Measurements from ENCODE around the gene TSSC4. TPM values are rescaled to one million over a fixed set of nuclear protein-coding genes. Genes with fewer than 3 reads are reported as not detected.
"Not testable (repeated sequence)": the region's sequence is repeated elsewhere in the genome, so short reads cannot be mapped to it uniquely, and the experiment has no call there.

Gene TSSC4
- total RNA-seq: 10 to 100 TPM; 33.8 to 40.2 TPM

DNA sequence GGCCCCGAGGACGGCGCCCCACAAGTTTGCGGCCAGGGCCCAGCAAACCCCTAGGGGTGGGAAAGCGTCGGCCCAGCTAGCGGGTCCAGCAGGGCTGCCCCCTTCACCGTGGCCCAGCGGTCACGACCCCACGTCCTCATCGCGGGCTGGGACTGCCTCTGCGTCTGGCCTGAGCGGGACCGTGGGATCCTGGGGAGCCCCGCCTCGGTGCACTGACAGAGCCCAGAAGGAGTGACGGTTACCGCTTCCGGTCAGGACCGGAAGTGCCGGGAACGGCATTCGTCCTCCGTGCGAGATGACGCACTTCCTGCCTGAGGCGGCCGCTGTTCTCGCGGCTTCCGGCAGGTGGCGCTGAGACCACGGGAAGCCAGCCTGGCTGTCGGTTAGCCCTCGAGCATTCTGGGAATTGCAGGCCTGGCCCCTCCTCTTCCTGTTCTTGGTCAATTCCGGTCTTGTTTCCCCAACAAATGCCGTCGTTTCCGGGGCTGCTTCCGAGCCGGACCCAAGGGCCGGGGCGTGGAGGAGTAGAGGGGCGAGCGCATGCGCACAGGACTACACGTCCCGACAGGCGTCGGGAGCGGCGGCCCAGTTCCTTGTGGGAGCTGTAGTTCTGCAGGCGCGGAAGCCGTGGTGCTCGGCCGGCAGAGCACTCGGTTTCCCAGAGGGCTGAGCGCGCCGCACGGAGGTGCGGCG, at the start of gene TSSC4:
Gene TSSC4 (plus strand): TSS at position 682 of the 693 bp plus-strand sequence. CDS start 1,884 bp downstream, outside the sequence.
- POLR2A ChIA-PET: interaction anchor here (0.8 to 2.3 kb wide), 5 partner anchors 13 to 98 kb away, joined by 5 to 17 read pairs (median 5); partner anchors contain the start of genes C11orf21, CD81 and TSPAN32
- peak within 1 kb of the TSS; percentile 84 for H3K4me3 Mint-ChIP-seq

DNA sequence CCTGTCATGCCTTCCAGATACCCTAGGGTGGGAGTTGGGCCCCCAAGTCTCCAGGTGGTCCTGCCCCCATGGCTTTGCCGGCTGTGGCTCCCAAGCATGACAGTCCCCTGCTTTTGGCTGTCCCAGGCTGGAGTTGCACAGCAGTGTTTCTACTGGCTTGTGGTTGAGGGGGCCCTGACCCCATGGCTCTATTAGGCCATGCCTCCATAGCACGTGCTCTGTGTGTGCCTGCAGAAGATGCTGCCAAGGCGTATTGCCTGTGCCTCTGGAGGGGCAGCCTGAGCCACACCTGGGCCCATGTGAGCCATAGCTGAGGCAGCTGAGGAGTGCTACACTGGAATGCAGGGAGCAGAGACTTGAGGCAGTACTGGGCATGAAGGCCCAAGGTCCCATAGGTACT, 48.8 kb upstream of the TSSC4 start:
- no peak for DNase-seq
- H3K9me3 Mint-ChIP-seq: peaks cover 9% of the 10 kb centered on the region
- ChIA-PET POLR2A (no interaction called here), CTCF (interaction anchor here (0.8 kb wide), 1 partner anchor 69 kb away, joined by 3 read pairs; no protein-coding TSS in a partner anchor)
- no peaks in the 10 kb centered on the region for H3K36me3 Mint-ChIP-seq
- no peak overlapping the region for H3K27ac Mint-ChIP-seq
- H3K4me1 Mint-ChIP-seq (ENCODE audit: low read depth): no peaks in the 10 kb centered on the region
- no peak overlapping the region for H3K4me3 Mint-ChIP-seq
- intact Hi-C loops (cut with micrococcal nuclease): no loop called here
- H3K27me3 Mint-ChIP-seq: no peaks in the 10 kb centered on the region

More for the DNA sequence above, at the start of gene TSSC4:
- H3K4me1 Mint-ChIP-seq (ENCODE audit: low read depth): peaks cover 15% of the 10 kb centered on the region
- H3K9me3 Mint-ChIP-seq: no peaks in the 10 kb centered on the region
- no peaks in the 10 kb centered on the region for H3K27me3 Mint-ChIP-seq
- intact Hi-C loops (cut with micrococcal nuclease): loop anchor here (1.0 to 2.0 kb wide), 5 partner anchors 21 to 657 kb away; partner anchors contain the start of genes CARS1, CD81 and TSPAN32
- peaks cover 2% of the 10 kb centered on the region for H3K36me3 Mint-ChIP-seq
- CTCF ChIA-PET: interaction anchor here (0.8 to 2.4 kb wide), 13 partner anchors 13 to 130 kb away, joined by 3 to 26 read pairs (median 4); partner anchors contain the start of genes C11orf21, CD81 and TSPAN32
- peak; percentile 99 for DNase-seq
- peak within 1 kb of the TSS; percentile 82 for H3K27ac Mint-ChIP-seq

DNA sequence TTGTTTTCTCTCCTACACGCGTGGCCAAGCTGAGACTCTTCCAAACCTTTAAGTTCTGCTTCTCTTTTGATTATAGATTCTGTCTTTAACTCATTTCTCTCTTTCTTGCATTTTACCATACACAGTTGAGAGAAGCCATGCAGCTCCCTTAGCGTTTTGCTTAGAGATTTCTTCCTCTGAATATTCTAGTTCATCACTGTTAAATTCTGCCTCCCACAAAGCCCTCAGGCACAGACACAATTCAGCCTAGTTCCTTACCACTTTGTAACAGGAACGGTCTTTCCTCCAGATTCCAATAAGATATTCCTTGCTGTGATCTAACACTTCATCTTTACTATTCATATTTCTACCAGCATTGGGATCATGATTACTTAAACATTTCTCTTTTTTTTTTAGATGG, 48.1 kb upstream of the TSSC4 start:
- POLR2A ChIA-PET: no interaction called here

DNA sequence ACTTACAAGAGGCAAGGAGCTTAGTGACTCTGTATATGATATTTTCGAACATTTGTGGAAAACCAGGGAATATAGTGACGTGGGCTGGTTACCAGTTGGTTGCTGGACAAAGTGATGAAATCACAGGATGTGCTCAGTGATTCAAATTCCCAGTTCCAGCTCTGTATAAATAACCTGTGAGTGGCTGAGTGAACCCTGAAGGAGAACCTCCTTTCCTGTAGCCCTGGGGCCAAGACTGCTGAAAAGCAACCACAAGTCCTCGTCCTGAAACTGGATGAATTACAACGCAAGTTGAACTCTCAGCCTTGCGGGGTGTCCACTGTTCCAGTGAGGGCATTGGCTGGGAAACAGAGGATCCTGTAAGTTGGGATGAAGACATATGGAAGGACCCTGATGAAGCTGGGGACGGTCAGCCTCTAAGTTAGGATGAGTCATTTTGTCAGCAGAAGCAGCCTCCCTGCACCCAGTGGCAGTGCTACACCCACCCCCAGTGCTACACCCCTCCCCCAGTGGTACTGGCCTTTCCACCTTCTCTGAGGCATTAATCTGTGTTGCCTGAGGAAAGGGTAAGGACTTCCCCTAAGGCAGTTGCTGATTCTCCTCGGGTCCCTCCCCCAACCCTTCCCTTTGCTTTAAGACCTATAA, 45.4 kb upstream of the TSSC4 start:
- H3K27ac Mint-ChIP-seq: no peak overlapping the region
- POLR2A ChIA-PET: no interaction called here

More for the DNA sequence above, 48.1 kb upstream of the TSSC4 start:
- Mint-ChIP-seq H3K4me3 (no peak overlapping the region), H3K27me3 (no peaks in the 10 kb centered on the region), H3K9me3 (peaks cover 9% of the 10 kb centered on the region), H3K4me1 (ENCODE audit: low read depth) (no peaks in the 10 kb centered on the region), H3K36me3 (no peaks in the 10 kb centered on the region), H3K27ac (no peak overlapping the region)
- DNase-seq: no peak
- CTCF ChIA-PET: interaction anchor here (0.8 kb wide), 1 partner anchor 68 kb away, joined by 3 read pairs; no protein-coding TSS in a partner anchor
- intact Hi-C loops (cut with micrococcal nuclease): no loop called here

DNA sequence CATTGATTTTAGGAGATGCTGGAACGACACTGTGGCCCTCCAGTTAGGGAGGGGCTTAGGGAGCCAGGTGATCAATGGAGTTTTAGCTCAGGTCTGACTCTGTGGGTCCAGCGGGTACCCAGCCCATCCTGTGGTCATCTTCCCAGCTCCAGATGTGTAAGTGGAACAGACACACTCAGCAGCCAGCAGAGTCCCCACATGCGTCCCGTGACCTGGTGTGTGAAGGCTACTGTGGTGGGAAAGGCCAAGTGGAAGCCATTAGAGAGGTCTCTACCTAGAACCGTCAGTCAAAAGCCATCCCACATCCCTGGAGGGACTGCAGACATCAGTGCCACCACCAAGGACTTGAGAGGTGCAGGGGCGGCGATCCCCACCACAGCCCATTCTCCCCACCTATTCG, 43.3 kb upstream of the TSSC4 start:
- intact Hi-C loops (cut with micrococcal nuclease): no loop called here
- Mint-ChIP-seq H3K36me3 (no peaks in the 10 kb centered on the region), H3K4me3 (no peak overlapping the region), H3K27ac (no peak overlapping the region), H3K4me1 (ENCODE audit: low read depth) (no peaks in the 10 kb centered on the region), H3K27me3 (no peaks in the 10 kb centered on the region), H3K9me3 (no peaks in the 10 kb centered on the region)
- ChIA-PET CTCF (no interaction called here), POLR2A (no interaction called here)
- DNase-seq: no peak

More for the DNA sequence above, 45.4 kb upstream of the TSSC4 start:
- H3K4me3 Mint-ChIP-seq: no peak overlapping the region
- CTCF ChIA-PET: interaction anchor here (0.9 kb wide), 1 partner anchor 66 kb away, joined by 3 read pairs; no protein-coding TSS in a partner anchor
- H3K9me3 Mint-ChIP-seq: no peaks in the 10 kb centered on the region
- intact Hi-C loops (cut with micrococcal nuclease): no loop called here
- no peaks in the 10 kb centered on the region for H3K36me3 Mint-ChIP-seq
- H3K4me1 Mint-ChIP-seq (ENCODE audit: low read depth): no peaks in the 10 kb centered on the region
- no peak for DNase-seq
- no peaks in the 10 kb centered on the region for H3K27me3 Mint-ChIP-seq

DNA sequence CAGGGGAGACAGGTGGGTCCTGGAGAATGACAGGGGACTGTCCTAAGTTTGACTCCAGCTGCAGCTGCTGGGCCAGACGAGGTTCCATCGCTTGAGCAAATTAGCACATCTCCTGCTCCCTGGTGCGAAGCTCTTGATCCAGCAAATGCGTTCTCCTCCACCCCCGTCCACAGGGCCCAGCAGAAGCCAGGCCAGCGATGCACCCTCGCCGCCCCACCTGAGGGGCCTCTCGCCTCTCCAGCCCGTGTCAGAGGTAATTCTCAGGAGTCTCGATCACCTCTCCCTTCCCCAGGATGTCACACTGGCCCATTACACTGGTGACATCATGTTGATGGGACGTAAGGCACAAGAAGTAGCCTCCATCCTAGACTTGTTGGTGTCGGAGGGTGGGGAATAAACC, 42.9 kb upstream of the TSSC4 start:
- H3K4me3 Mint-ChIP-seq; H3K27me3 Mint-ChIP-seq; H3K27ac Mint-ChIP-seq; H3K9me3 Mint-ChIP-seq; intact Hi-C loops (cut with micrococcal nuclease); H3K36me3 Mint-ChIP-seq; POLR2A ChIA-PET; CTCF ChIA-PET; DNase-seq; H3K4me1 Mint-ChIP-seq (ENCODE audit: low read depth): not testable (repeated sequence)

DNA sequence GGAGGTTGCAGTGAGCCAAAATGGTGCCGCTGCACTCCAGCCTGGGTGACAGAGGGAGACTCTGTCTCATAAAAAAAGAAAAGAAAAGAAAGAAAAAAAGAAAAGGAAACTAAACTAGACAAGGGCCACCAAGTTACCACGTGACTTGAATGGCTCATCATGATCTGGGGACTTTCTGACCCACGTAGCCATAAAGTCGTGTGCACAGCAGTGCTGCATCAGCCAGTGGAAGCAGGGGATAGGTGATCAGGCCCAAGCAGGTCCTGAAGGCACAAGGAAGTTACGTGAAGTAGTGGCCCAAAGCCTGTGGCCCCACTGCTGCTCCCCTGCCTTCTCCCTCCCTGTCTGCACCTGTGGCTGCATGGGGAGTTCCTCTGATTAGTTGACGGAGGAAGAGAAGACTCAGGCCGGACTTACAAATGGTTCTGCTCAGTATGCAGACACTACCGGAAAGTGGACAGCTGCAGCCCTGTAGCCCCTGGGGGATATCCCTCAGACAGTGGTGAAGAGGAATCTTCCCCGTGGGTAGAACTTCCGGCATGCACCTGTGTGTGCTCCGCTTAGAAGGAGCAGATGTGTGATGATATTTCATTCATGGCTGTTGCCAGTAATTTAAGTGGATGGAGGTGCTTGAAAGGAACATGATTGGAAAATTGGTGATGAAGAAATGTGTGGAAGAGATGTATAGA, 41.7 kb upstream of the TSSC4 start:
- intact Hi-C loops (cut with micrococcal nuclease): no loop called here
- Mint-ChIP-seq H3K4me1 (ENCODE audit: low read depth) (no peaks in the 10 kb centered on the region), H3K27ac (no peak overlapping the region), H3K27me3 (no peaks in the 10 kb centered on the region), H3K36me3 (no peaks in the 10 kb centered on the region), H3K4me3 (no peak overlapping the region), H3K9me3 (no peaks in the 10 kb centered on the region)
- POLR2A ChIA-PET: no interaction called here
- DNase-seq: no peak
- CTCF ChIA-PET: interaction anchor here (1.3 kb wide), 1 partner anchor 62 kb away, joined by 3 read pairs; no protein-coding TSS in a partner anchor

DNA sequence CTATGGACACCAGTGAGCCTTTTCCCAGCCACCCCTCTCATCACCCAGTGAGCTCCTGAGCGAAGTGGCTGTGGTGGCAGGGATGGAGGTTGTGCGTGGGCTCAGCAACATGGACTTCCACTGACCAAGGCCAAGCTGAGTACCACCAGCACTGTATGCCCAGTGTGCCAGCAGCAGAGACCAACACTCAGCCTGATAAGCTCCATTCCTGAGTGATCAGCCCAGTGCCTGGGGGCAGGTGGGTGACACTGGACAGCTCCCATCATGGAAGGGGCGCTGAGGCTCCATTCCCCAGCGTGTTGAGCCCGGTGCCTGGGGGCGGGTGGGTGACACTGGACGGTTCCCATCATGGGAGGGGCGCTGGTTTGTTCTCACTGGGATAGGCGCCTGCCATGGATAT, 41.0 kb upstream of the TSSC4 start:
- Mint-ChIP-seq H3K9me3 (no peaks in the 10 kb centered on the region), H3K27me3 (no peaks in the 10 kb centered on the region), H3K27ac (no peak overlapping the region), H3K4me1 (ENCODE audit: low read depth) (no peaks in the 10 kb centered on the region), H3K4me3 (no peak overlapping the region), H3K36me3 (no peaks in the 10 kb centered on the region)
- ChIA-PET CTCF (interaction anchor here (1.3 kb wide), 1 partner anchor 61 kb away, joined by 3 read pairs; no protein-coding TSS in a partner anchor), POLR2A (no interaction called here)
- intact Hi-C loops (cut with micrococcal nuclease): no loop called here
- DNase-seq: no peak

DNA sequence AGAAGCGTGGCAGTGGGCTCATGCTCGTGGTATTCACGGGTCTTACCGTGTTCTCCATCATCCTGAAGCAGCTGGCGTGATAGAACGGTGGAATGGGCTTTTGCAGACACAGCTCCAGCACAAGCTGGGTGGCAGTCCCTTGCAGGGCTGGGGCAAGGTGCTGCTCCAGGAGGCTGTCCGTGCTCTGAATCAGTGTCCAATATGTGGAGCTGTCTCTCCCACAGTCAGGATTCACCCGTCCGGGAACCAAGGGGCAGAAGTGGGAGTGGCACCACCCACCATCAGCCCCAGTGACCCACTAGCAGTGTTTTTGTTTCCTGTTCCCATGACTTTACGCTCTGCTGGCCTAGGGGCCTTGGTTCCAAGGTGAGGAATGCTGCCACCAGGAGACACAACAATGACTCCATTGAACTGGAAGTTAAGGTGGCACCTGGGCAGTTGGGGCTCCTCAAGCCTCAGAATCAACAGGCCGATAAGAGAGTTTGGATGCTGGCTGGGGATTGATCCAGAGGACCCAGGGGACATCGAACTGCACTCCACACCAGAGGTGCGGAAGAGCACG, 40.4 kb upstream of the TSSC4 start:
- no peak overlapping the region for H3K4me3 Mint-ChIP-seq
- H3K9me3 Mint-ChIP-seq: no peaks in the 10 kb centered on the region
- no peaks in the 10 kb centered on the region for H3K27me3 Mint-ChIP-seq
- intact Hi-C loops (cut with micrococcal nuclease): no loop called here
- no peak for DNase-seq
- H3K27ac Mint-ChIP-seq: no peak overlapping the region
- no peaks in the 10 kb centered on the region for H3K4me1 Mint-ChIP-seq (ENCODE audit: low read depth)
- H3K36me3 Mint-ChIP-seq: no peaks in the 10 kb centered on the region
- CTCF ChIA-PET: no interaction called here
- POLR2A ChIA-PET: no interaction called here

DNA sequence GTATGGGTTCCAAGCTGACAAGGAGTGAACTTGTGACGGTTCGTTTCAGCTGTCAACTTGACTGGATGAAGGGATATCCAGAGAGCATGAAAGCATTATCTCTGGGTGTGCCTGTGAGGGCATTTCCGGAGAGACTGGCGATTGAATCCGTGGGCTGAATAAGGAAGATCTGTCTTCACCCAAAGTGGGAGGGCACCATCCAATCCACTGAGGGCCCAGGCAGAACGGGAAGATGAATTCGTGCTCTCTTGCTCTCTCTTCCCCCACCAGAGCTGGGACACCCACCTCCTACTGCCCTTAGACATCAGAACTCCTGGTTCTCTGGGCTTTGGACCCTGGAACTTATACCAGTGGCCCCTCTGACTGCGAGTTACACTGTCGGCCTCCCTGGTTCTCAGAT, 39.0 kb upstream of the TSSC4 start:
- ChIA-PET CTCF (no interaction called here), POLR2A (no interaction called here)
- Mint-ChIP-seq H3K4me3 (no peak overlapping the region), H3K9me3 (no peaks in the 10 kb centered on the region), H3K27me3 (no peaks in the 10 kb centered on the region), H3K36me3 (no peaks in the 10 kb centered on the region), H3K4me1 (ENCODE audit: low read depth) (no peaks in the 10 kb centered on the region), H3K27ac (no peak overlapping the region)
- intact Hi-C loops (cut with micrococcal nuclease): no loop called here
- DNase-seq: no peak

DNA sequence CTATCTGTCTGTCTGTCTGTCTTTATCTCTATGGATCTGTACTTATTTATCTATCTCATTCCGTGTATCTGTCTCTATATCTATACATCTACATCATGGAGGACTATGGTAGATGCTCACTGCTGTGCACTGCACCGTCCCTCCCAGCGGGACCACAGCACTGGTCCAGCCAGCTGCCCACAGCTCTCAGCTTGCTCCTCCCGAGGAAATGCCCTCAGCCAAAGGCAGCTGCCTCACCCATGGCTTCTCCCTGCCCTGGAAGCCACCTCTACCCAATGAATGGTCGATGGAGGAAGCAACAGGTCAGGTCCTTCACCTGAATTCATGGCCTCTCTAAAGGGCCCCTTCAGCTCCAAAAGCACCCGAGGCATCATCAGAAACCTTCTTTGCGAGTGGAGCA, 38.1 kb upstream of the TSSC4 start:
- H3K27me3 Mint-ChIP-seq: no peaks in the 10 kb centered on the region
- H3K4me3 Mint-ChIP-seq: no peak overlapping the region
- H3K36me3 Mint-ChIP-seq: no peaks in the 10 kb centered on the region
- H3K27ac Mint-ChIP-seq: no peak overlapping the region
- H3K9me3 Mint-ChIP-seq: no peaks in the 10 kb centered on the region
- H3K4me1 Mint-ChIP-seq (ENCODE audit: low read depth): no peaks in the 10 kb centered on the region
- POLR2A ChIA-PET: no interaction called here
- intact Hi-C loops (cut with micrococcal nuclease): no loop called here
- CTCF ChIA-PET: no interaction called here
- no peak for DNase-seq

DNA sequence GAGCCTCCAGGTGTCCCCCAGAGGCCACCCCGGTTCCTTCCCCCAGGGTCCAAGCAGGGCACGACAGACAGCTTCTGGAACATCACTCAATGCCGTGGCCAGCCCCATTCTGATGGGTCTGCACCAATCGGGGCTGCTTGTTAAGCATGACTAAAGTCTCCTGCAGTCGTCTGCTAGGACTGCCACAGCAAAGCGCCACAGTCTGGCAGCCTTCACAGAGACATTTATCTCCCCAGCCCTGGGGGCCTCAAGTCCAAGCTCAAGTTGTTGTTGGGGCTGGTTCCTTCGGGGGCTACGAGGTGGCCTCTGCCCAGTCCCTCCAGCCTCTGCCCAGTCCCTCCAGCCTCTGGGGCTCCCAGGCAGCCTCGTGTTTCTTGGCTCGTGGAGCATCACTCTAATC, 37.4 kb upstream of the TSSC4 start:
- Mint-ChIP-seq H3K27me3 (no peaks in the 10 kb centered on the region), H3K4me1 (ENCODE audit: low read depth) (no peaks in the 10 kb centered on the region), H3K27ac (no peak overlapping the region), H3K9me3 (no peaks in the 10 kb centered on the region), H3K36me3 (no peaks in the 10 kb centered on the region), H3K4me3 (no peak overlapping the region)
- ChIA-PET CTCF (no interaction called here), POLR2A (no interaction called here)
- intact Hi-C loops (cut with micrococcal nuclease): no loop called here
- DNase-seq: no peak

Data from activated CD4-positive, alpha-beta memory T cell treated with anti-CD3 and anti-CD28 coated beads for 36 hours (primary cell).